Activated CD8-positive, alpha-beta memory T cell treated with anti-CD3 and anti-CD28 coated beads, Interleukin-2, amount 50 U/mL, for 1 hour (primary cell): ENCODE data around the gene CCDC50.

Source experiments
- DNase-seq: peaks from one replicate; pipeline ENCODE4 v3.0.0-alpha.2; 2020; ENCODE audit errors: extremely low read depth

CCDC50 gene

GRCh38 chr3:191348098-191348497, 18.9 kb downstream of the CCDC50 start:
- DNase-seq = no peak

- DNase-seq = no peak
Measured at GRCh38 chr3:191350396-191351090, 21.3 kb downstream of the CCDC50 start.

GRCh38 chr3:191352014-191352413, 22.8 kb downstream of the CCDC50 start:
- DNase-seq = no peak

DNA sequence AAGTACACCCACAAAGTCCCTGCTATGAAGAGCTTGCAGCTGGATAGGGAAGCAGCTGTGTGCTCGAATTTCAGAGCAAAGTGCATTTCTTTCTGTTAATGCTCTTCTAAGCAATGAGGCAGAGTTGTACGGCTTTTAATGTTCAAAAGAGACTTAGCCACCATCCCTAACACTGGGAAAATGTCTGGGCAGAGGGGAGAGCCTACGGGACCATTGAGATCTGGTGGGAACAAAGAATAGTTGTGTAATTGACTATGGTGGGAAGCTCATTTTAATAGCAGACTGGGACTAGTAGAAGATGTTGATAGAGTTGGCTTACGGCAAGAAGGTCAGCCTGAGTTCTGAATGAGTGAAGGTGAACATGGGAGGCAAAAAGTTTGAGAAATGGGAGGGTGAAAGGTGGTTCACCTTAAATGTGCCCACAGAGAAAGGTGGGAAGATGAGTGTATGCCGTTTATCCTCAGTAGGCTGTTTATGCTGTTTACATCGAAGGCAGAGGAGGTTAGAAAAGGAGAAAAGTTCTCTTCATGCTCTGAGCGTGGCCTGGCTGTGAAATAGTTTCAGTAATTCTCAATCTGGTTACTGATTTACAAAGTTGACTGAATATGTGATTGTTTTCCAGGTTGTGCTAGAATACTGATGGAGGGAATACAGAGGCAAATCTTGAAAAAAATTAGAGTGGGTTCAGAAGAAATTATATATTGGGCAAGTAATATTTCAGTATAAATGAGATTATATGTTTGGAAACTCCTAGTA, 24.0 kb downstream of the CCDC50 start:
- no peak for DNase-seq

DNA sequence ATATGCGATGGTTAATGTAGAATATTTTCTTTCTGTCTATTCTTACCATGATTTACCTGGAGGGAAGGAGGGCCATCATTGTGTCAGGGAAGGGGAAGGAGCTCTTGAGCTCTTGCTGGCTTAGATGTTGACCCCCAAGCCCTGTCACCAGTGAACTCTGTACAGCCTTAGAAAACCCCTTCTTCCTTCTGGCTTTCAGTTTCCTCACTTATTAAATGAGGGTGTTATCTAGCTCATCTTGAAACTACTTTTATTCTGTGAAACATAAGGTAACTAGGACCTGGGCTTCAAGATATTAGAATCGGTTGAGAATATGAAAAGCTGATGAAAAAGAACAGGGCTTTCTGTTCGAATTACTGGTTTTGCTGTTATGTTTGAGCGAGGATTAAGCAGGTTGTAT, 26.2 kb downstream of the CCDC50 start:
- DNase-seq = no peak

DNA sequence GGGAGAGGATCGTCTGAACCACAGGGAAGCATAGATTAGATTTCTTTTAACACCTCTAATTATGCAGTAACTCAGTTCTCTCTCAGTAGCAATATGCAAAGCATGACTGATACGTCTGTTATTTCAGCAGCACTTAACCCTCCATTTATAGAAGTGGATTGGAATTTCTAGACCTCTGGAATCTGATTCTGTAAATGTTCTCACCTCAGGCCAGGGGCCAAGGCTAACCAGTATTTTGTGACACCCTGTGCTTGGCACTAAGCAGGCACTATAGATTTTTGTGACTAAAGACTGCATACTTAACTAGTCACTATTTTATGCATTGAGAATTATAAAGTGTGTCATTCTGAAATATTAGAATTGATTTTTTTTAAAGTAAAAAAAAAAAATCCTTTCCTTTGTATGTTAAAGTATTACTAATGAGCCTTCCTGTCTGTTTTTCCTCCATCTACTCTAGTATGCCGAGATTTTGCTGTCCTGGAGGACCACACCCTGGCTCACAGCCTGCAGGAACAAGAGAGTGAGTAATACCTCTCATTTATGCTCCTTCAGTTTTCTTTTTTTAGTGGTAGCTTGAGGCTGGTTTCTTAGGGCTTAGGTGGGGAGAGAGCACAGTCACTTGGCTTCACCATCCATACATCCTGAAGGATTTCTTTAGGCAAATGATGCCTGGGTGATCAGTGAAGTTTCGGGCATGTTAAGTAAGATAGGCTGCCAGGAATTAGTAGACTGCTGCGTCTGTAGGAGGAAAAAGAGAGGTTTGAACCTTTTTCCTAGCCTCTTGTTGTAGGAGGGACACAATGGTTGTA, 27.6 kb downstream of the CCDC50 start:
- DNase-seq = no peak

- no peak for DNase-seq
Measured at GRCh38 chr3:191357909-191358308, 28.7 kb downstream of the CCDC50 start.

DNA sequence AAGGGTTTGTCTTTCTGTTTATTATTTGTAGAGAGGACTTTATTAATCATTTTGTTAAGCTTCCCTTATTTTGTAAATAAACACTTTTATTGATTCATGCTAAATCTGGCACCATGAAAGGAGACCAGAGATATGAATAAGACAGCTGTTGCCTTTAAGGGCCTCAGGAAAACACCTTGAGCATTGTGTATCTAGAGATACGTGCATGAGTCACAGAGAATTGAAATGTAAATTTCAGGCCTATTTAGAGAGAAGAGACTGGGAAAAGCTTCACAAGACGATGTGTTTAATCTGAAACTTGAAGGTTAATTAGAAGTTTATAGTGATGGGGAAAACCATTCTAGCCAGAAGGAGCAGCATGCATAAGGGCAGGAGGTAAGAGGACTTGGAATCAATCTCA, 29.7 kb downstream of the CCDC50 start:
- no peak for DNase-seq

DNA sequence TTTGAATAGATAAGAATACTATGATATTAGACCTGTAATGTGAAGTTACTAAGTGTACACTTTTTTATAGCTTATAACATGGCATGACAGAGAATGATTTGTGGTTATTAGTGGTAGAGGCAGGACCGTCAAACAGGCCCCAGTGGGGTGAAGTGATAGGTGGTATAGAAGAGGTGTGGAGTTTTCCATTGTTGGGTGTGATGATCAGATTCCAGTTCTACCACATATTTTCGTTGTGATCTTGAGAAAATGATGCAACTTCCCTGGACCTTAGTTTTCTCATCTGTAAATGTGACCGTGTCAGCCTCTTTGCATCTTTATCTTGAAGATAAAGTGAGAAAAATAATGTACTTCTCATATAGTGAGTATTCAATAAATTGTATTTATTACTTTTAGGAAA, 31.4 kb downstream of the CCDC50 start:
- DNase-seq = no peak

GRCh38 chr3:191361456-191361855, 32.3 kb downstream of the CCDC50 start:
- no peak for DNase-seq

GRCh38 chr3:191362037-191362436, 32.8 kb downstream of the CCDC50 start:
- no peak for DNase-seq

GRCh38 chr3:191362524-191363090, 33.4 kb downstream of the CCDC50 start:
- no peak for DNase-seq

- no peak for DNase-seq
Measured at GRCh38 chr3:191363221-191363620, 34.0 kb downstream of the CCDC50 start.

DNA sequence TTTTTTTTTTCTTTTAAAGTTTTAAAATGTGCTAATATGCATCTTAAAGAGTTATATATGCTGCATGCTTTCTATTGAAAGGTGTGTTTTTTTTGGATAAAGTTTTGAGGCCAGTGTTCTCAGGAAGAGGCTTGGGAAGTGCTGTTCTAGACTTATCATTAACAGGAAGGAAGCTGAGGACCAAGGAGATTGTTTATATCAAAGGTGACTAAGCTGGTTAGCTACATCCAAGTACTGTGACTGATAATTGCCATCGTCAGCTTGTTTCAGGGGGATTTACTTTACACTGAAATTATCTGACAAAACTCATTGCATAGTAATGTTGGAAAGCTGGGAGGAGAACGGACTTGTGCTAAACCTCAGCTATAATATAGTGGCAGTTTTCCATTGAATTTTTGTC, 37.5 kb downstream of the CCDC50 start:
- DNase-seq = no peak

GRCh38 chr3:191368755-191369615, 39.8 kb downstream of the CCDC50 start:
- DNase-seq = no peak

DNA sequence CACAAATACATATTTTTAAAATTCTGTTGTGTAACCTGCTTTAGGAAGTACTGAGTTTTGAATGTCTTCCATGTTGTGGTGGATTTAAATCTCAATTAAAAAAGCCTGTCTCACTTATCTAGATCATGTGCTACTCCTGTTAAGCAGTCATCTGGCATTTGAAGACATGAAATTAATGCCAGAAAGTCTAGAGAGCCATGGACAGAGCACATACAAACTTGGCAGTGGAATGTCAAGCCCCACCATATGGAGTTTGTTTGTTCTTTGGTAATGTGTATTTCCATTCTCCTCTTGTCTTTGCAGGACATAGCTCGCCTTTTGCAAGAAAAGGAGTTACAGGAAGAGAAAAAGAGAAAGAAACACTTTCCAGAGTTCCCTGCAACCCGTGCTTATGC, 40.4 kb downstream of the CCDC50 start:
- no peak for DNase-seq

GRCh38 chr3:191372122-191372521, 42.9 kb downstream of the CCDC50 start:
- no peak for DNase-seq

GRCh38 chr3:191373327-191373726, 44.1 kb downstream of the CCDC50 start:
- no peak for DNase-seq

GRCh38 chr3:191376516-191377141, 47.4 kb downstream of the CCDC50 start:
- no peak for DNase-seq

- no peak for DNase-seq
Measured at GRCh38 chr3:191378142-191378812, 49.1 kb downstream of the CCDC50 start.
